Measurements from ENCODE around the gene MYBPH. TPM values are rescaled to one million over a fixed set of nuclear protein-coding genes. Genes with fewer than 3 reads are reported as not detected.

MYBPH gene
- total and polyA plus RNA-seq, 2 donors (not counting 3 experiments of a cell fraction or from before 2014, with no cell fraction given), result not detected

- H3K27me3 ChIP-seq (ENCODE audit: control insufficient read depth in 2 of 2, insufficient read depth in 2 of 2, low read length in 2 of 2), result peaks cover 10 to 17% of the 10 kb centered on the region in 2 experiments
- no peak overlapping the region for H3K27ac ChIP-seq (ENCODE audit: insufficient read depth, low read depth, low read length)
- H3K36me3 ChIP-seq (ENCODE audit: control insufficient read depth in 2 of 2, extremely low read depth in 1 of 2, insufficient read depth in 2 of 2, low read length in 2 of 2), result no peaks in the 10 kb centered on the region
- ChIA-PET CTCF (interaction anchor here (1.1 to 1.5 kb wide), 3 partner anchors 8 to 70 kb away, joined by 3 to 4 read pairs (median 3); no protein-coding TSS in a partner anchor), POLR2A (no interaction called here)
- no peaks in the 10 kb centered on the region for H3K9me1 ChIP-seq (replicated peaks; ENCODE audit: control insufficient read depth, extremely low read depth, insufficient read depth, low read length)
- no peak overlapping the region for H3K4me3 ChIP-seq (replicated peaks in 1 of 3; ENCODE audit: insufficient read depth in 1 of 3, low read depth in 1 of 3, low read length in 3 of 3)
- dilution Hi-C loops (cut with MboI; ENCODE audit: extremely low pct_ligation_motif_present, low sequenced_read_pairs) (no loop called here), intact Hi-C loops (cut with micrococcal nuclease) (no loop called here)
- H3K4me1 ChIP-seq (ENCODE audit: control insufficient read depth, extremely low read depth, insufficient read depth, low read length), result no peaks in the 10 kb centered on the region
- no peaks in the 10 kb centered on the region for H3K79me2 ChIP-seq (ENCODE audit: control insufficient read depth, insufficient read depth, low read length)
- no peak overlapping the region for H3K4me2 ChIP-seq (ENCODE audit: insufficient read depth, low read length)
- no peak for FAIRE-seq
- no TSS peak for BruUV-seq (replicated peaks)
- H2AFZ ChIP-seq (ENCODE audit: low read depth, low read length), result no peak overlapping the region
- DNase-seq (ENCODE audit: low read depth, low spot score), result no peak
- H3K9me3 ChIP-seq (replicated peaks; ENCODE audit: control insufficient read depth, insufficient read depth, low read length), result no peaks in the 10 kb centered on the region
- no peak for TF ChIP-seq JUN (IDR thresholded peaks at IDR 0.05; ENCODE audit: borderline replicate concordance, insufficient read depth, insufficient read length, low read depth)
- no peak for TF ChIP-seq FOS (IDR thresholded peaks at IDR 0.05; ENCODE audit: borderline replicate concordance, insufficient read depth, low read length)
- no peak for TF ChIP-seq POLR2AphosphoS5 (IDR thresholded peaks at IDR 0.05; ENCODE audit: insufficient read depth, low read depth, low read length)
- no peak for TF ChIP-seq GATA2 (IDR thresholded peaks at IDR 0.05; ENCODE audit: insufficient read depth, insufficient read length, low read depth, low read length)
- TF ChIP-seq MYC (IDR thresholded peaks at IDR 0.05; ENCODE audit: low read depth, low read length), result no peak
- TF ChIP-seq POLR2A (IDR thresholded peaks at IDR 0.05; ENCODE audit: low read depth, low read length), result no peak
- TF ChIP-seq CTCF (IDR thresholded peaks at IDR 0.05; ENCODE audit: extremely low read depth in 1 of 2, insufficient read depth in 1 of 2, low read depth in 1 of 2, low read length in 2 of 2), result no peak
- TF ChIP-seq MAX (IDR thresholded peaks at IDR 0.05; ENCODE audit: insufficient read depth, insufficient read length), result no peak
- TF ChIP-seq EZH2 (IDR thresholded peaks at IDR 0.05; ENCODE audit: borderline replicate concordance, low read depth, low read length, severe bottlenecking), result no peak
- no peak overlapping the region for H3K9ac ChIP-seq (replicated peaks; ENCODE audit: extremely low read depth, insufficient read depth, low read length)
- H4K20me1 ChIP-seq (replicated peaks; ENCODE audit: control insufficient read depth, extremely low read depth, insufficient read depth, low read length), result no peaks in the 10 kb centered on the region
Observed at GRCh38 chr1:203136409-203137042, 39.1 kb downstream of the MYBPH start.

Measured in endothelial cell of umbilical vein (primary cell).